ENCODE results near the gene AANAT.

Gene AANAT

GRCh38 chr17:76479515-76480060 lies 12.2 kb downstream of the AANAT start:
- no peaks in the 10 kb centered on the region for H3K36me3 ChIP-seq (ENCODE audit: insufficient read depth, low read length)
- no peaks in the 10 kb centered on the region for H3K9me3 ChIP-seq (ENCODE audit: low read length)
- H3K27me3 ChIP-seq (ENCODE audit: control insufficient read depth in 1 of 2, insufficient read depth in 2 of 2, low read length in 2 of 2): no peaks in the 10 kb centered on the region
- no peak overlapping the region for H3K9ac ChIP-seq (ENCODE audit: low read length)
- H3K27ac ChIP-seq (ENCODE audit: low read depth, low read length): no peak overlapping the region
- H3K4me3 ChIP-seq (ENCODE audit: low read depth in 1 of 2, low read length in 2 of 2): no peak overlapping the region
- no peaks in the 10 kb centered on the region for H3K4me1 ChIP-seq (ENCODE audit: insufficient read depth, low read length)

DNA sequence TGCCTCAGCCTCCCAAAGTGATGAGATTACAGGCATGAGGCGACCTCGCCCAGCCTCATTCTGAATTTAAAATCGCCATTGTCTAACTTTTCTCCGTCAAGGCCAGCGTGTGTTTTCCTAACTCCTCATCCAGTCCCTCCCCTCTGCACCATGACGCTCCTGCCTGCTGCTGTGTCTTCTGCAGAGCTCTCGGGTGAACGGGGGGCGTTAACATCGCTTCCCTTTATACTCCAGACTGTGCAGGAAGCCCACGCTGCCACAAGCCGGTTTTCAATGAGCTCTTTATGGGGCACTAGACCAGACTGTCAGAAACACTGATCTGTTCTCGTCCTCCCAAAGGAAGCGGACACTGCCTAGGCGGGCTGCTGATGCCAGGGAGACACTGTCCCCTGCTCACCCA lies 13.2 kb downstream of the AANAT start:
- Histone ChIP-seq H3K27ac (ENCODE audit: low read depth, low read length) (no peak overlapping the region), H3K27me3 (ENCODE audit: control insufficient read depth in 1 of 2, insufficient read depth in 2 of 2, low read length in 2 of 2) (no peaks in the 10 kb centered on the region), H3K9ac (ENCODE audit: low read length) (no peak overlapping the region), H3K9me3 (ENCODE audit: low read length) (no peaks in the 10 kb centered on the region), H3K4me3 (ENCODE audit: low read depth in 1 of 2, low read length in 2 of 2) (no peak overlapping the region), H3K4me1 (ENCODE audit: insufficient read depth, low read length) (no peaks in the 10 kb centered on the region), H3K36me3 (ENCODE audit: insufficient read depth, low read length) (no peaks in the 10 kb centered on the region)

- no peaks in the 10 kb centered on the region for H3K4me1 ChIP-seq (ENCODE audit: insufficient read depth, low read length)
- no peak overlapping the region for H3K9ac ChIP-seq (ENCODE audit: low read length)
- H3K4me3 ChIP-seq (ENCODE audit: low read depth in 1 of 2, low read length in 2 of 2): no peak overlapping the region
- no peaks in the 10 kb centered on the region for H3K36me3 ChIP-seq (ENCODE audit: insufficient read depth, low read length)
- H3K27ac ChIP-seq (ENCODE audit: low read depth, low read length): no peak overlapping the region
- H3K9me3 ChIP-seq (ENCODE audit: low read length): no peaks in the 10 kb centered on the region
- H3K27me3 ChIP-seq (ENCODE audit: control insufficient read depth in 1 of 2, insufficient read depth in 2 of 2, low read length in 2 of 2): no peaks in the 10 kb centered on the region
Measured at GRCh38 chr17:76481071-76481655, 13.8 kb downstream of the AANAT start.

- H3K9me3 ChIP-seq (ENCODE audit: low read length): no peaks in the 10 kb centered on the region
- H3K4me3 ChIP-seq (ENCODE audit: low read depth in 1 of 2, low read length in 2 of 2): no peak overlapping the region
- H3K9ac ChIP-seq (ENCODE audit: low read length): no peak overlapping the region
- no peaks in the 10 kb centered on the region for H3K4me1 ChIP-seq (ENCODE audit: insufficient read depth, low read length)
- H3K36me3 ChIP-seq (ENCODE audit: insufficient read depth, low read length): no peaks in the 10 kb centered on the region
- no peaks in the 10 kb centered on the region for H3K27me3 ChIP-seq (ENCODE audit: control insufficient read depth in 1 of 2, insufficient read depth in 2 of 2, low read length in 2 of 2)
- no peak overlapping the region for H3K27ac ChIP-seq (ENCODE audit: low read depth, low read length)
Measured at GRCh38 chr17:76484228-76484725, 16.9 kb downstream of the AANAT start.

DNA sequence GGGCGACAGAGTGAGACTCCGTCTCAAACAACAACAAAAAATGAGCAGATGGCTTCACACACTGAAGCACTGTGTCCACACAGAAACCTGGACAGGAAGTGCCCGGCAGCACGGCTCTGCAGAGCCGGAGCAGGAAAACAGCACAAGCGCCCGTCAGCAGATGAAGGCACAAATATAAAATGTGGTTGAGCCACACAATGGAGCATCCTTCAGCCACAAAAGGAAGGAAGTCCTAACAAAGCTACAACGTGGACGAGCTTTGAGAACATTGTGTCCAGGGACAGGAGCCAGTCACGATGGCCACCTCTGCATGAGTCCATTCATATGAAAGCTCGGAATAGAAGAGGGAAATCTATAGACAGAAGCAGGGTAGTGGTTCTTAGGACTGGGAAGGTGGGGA lies 18.2 kb downstream of the AANAT start:
- H3K36me3 ChIP-seq (ENCODE audit: insufficient read depth, low read length): no peaks in the 10 kb centered on the region
- no peaks in the 10 kb centered on the region for H3K27me3 ChIP-seq (ENCODE audit: control insufficient read depth in 1 of 2, insufficient read depth in 2 of 2, low read length in 2 of 2)
- H3K4me1 ChIP-seq (ENCODE audit: insufficient read depth, low read length): no peaks in the 10 kb centered on the region
- no peak overlapping the region for H3K9ac ChIP-seq (ENCODE audit: low read length)
- H3K27ac ChIP-seq (ENCODE audit: low read depth, low read length): no peak overlapping the region
- no peaks in the 10 kb centered on the region for H3K9me3 ChIP-seq (ENCODE audit: low read length)
- no peak overlapping the region for H3K4me3 ChIP-seq (ENCODE audit: low read depth in 1 of 2, low read length in 2 of 2)

DNA sequence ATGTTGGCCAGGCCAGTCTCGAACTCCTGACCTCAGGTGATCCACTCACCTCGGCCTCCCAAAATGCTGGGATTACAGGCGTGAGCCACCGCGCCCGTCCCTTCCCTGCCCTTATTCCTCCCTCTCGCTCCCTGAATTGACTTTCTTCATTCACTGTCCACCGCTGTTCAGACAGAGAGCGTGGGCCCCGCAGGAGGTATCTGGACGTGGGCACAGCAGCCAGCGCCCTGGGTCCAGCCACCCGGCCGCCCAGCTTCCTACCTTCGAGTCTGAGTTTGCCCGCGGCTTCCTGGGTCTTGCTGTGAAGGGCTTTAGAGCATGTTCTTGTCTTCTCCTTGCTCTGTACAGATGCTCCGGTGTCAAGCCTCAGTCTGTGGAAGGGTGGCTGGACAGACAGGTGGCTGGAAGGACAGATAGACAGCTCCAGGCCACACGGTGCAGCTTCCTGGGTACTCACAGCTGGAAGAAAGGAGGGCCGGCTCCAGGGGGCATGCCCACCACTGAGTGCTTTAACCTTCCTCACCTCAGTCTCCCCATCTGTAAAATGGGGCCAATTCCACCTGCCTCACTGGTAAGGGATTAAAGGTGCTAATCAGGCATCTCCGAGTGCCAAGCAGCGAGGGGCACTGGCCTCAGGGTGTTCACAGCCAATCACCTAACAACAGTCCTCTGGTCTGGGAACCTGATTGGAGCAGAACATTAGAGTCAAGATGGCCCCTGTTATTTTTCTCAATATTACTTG lies 20.2 kb downstream of the AANAT start:
- Histone ChIP-seq H3K27me3 (ENCODE audit: control insufficient read depth in 1 of 2, insufficient read depth in 2 of 2, low read length in 2 of 2) (no peaks in the 10 kb centered on the region), H3K4me1 (ENCODE audit: insufficient read depth, low read length) (no peaks in the 10 kb centered on the region), H3K27ac (ENCODE audit: low read depth, low read length) (no peak overlapping the region)

GRCh38 chr17:76490112-76490710 lies 22.8 kb downstream of the AANAT start:
- no peaks in the 10 kb centered on the region for H3K4me1 ChIP-seq (ENCODE audit: insufficient read depth, low read length)
- no peaks in the 10 kb centered on the region for H3K36me3 ChIP-seq (ENCODE audit: insufficient read depth, low read length)
- H3K27me3 ChIP-seq (ENCODE audit: control insufficient read depth in 1 of 2, insufficient read depth in 2 of 2, low read length in 2 of 2): no peaks in the 10 kb centered on the region
- H3K4me3 ChIP-seq (ENCODE audit: low read depth in 1 of 2, low read length in 2 of 2): no peak overlapping the region
- no peaks in the 10 kb centered on the region for H3K9me3 ChIP-seq (ENCODE audit: low read length)
- H3K9ac ChIP-seq (ENCODE audit: low read length): no peak overlapping the region
- no peak overlapping the region for H3K27ac ChIP-seq (ENCODE audit: low read depth, low read length)

More for the DNA sequence above, 20.2 kb downstream of the AANAT start:
- H3K36me3 ChIP-seq (ENCODE audit: insufficient read depth, low read length): no peaks in the 10 kb centered on the region
- H3K4me3 ChIP-seq (ENCODE audit: low read depth in 1 of 2, low read length in 2 of 2): no peak overlapping the region
- no peak overlapping the region for H3K9ac ChIP-seq (ENCODE audit: low read length)
- no peaks in the 10 kb centered on the region for H3K9me3 ChIP-seq (ENCODE audit: low read length)

DNA sequence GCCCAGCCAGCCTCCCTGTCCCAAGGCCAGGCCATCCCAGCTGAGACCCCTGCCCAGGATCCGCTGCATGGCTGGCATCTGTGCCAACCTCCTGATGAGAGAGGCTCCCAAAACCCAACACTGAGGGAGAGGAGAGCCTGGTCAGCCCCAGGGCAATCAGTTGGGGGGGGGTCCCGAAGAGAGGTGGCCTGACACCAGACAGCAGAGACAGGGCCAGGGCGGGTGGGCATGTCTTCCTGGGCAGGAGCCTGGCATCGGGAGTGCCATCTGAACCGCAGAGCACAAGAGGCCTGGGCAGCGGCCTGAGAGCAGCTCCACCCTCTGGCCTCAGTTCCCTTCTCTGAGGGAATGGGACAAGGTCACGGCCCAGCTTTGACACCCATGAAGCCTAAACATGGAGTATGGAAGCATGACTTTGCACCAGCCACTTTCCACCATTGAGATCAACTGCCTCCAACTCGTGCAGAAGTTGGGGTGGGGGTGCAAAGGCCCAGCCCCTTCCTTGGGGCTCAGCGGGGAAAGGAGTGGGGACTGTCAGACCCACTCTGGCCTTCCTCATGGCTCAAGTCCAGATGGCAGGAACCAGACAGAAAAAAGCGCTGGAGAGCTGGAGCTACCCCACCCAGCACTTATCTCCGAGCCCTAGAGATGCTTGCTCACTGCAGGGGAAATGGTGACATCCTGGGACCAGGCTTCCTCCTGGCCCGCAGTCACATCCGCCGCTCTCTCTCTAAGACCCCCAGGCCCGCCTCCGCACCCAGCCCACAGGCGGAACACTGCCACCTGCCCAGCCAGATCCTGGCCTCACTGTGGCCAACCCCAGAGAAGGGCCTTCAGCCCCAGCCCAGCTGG lies 24.1 kb downstream of the AANAT start:
- no peak overlapping the region for H3K27ac ChIP-seq (ENCODE audit: low read depth, low read length)
- H3K4me3 ChIP-seq (ENCODE audit: low read depth in 1 of 2, low read length in 2 of 2): no peak overlapping the region
- H3K9ac ChIP-seq (ENCODE audit: low read length): no peak overlapping the region
- H3K9me3 ChIP-seq (ENCODE audit: low read length): no peaks in the 10 kb centered on the region
- H3K36me3 ChIP-seq (ENCODE audit: insufficient read depth, low read length): no peaks in the 10 kb centered on the region
- H3K4me1 ChIP-seq (ENCODE audit: insufficient read depth, low read length): peaks cover 3% of the 10 kb centered on the region
- H3K27me3 ChIP-seq (ENCODE audit: control insufficient read depth in 1 of 2, insufficient read depth in 2 of 2, low read length in 2 of 2): no peaks in the 10 kb centered on the region

DNA sequence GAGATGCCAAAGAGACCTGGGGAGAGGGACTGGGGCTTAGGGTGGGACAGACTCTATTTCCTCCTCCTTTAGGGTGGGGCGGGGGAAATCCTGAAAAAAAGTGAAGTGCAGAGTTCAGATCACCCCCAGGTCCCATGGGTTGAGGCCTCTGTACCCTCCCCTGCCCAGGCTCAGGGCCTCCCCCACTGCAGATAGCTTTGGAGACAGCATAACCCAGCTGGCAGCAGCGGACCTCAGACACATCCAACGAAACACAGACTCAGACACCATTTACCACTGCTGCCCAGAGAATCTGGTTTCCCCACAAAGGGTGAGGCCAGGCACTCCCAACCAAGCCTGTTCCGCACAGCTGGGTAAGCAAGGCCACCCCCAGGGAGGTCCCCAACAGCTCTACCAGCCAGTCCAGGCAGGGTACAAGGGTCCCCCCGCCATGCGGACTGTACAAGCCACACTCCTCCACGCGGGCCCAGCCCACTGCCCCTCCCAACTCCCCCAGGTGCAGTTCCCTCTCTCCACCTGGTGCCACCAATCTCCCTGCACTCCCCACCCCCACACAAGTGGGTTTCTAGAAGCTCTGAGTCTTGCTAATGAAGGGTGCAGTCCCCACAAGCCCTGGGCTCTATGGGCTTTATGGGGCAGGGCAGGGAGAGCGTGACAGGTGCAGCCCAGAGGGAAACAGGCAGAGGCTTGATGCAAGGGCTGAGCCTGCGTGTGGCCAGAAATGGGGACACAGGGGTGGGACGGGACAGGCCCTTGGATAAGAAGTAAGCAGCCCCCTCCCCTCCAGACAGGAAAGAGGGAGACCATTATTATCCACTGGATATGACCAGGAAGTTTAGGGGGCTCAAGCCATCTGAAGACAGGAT lies 25.0 kb downstream of the AANAT start:
- H3K4me3 ChIP-seq (ENCODE audit: low read depth in 1 of 2, low read length in 2 of 2): no peak overlapping the region
- H3K9me3 ChIP-seq (ENCODE audit: low read length): no peaks in the 10 kb centered on the region
- no peaks in the 10 kb centered on the region for H3K27me3 ChIP-seq (ENCODE audit: control insufficient read depth in 1 of 2, insufficient read depth in 2 of 2, low read length in 2 of 2)
- no peak overlapping the region for H3K9ac ChIP-seq (ENCODE audit: low read length)
- no peak overlapping the region for H3K27ac ChIP-seq (ENCODE audit: low read depth, low read length)
- peaks cover 4% of the 10 kb centered on the region for H3K4me1 ChIP-seq (ENCODE audit: insufficient read depth, low read length)
- no peaks in the 10 kb centered on the region for H3K36me3 ChIP-seq (ENCODE audit: insufficient read depth, low read length)

GRCh38 chr17:76492989-76493501 lies 25.6 kb downstream of the AANAT start:
- Histone ChIP-seq H3K9ac (ENCODE audit: low read length) (no peak overlapping the region), H3K27ac (ENCODE audit: low read depth, low read length) (no peak overlapping the region)

More at GRCh38 chr17:76492989-76493501, 25.6 kb downstream of the AANAT start:
- Histone ChIP-seq H3K27me3 (ENCODE audit: control insufficient read depth in 1 of 2, insufficient read depth in 2 of 2, low read length in 2 of 2) (no peaks in the 10 kb centered on the region), H3K4me1 (ENCODE audit: insufficient read depth, low read length) (peaks cover 11% of the 10 kb centered on the region), H3K4me3 (ENCODE audit: low read depth in 1 of 2, low read length in 2 of 2) (no peak overlapping the region), H3K36me3 (ENCODE audit: insufficient read depth, low read length) (no peaks in the 10 kb centered on the region), H3K9me3 (ENCODE audit: low read length) (no peaks in the 10 kb centered on the region)

Data from muscle layer of colon (tissue), 2 donors.